Body of pancreas (tissue), 4 donors: Measurements from ENCODE around the gene EPHB1.

ENCODE experiments used
- CTCF ChIP-seq, 7 experiments: fragments of 450-650 bp in 4 of 7; fragments of 200-600 bp in 3 of 7; sonication (generic) in 3 of 7; IDR thresholded peaks; one replicate each; pipeline ENCODE4 v1.5.1; 2016 to 2019; ENCODE audit warnings: antibody characterized with exemption in 7 of 7
- POLR2A ChIP-seq, 3 donors: fragments of 450-650 bp; IDR thresholded peaks; one replicate each; pipeline ENCODE4 v1.6.1; 2016; ENCODE audit warnings: antibody characterized with exemption in 3 of 3, mild to moderate bottlenecking in 2 of 3

- TF ChIP-seq CTCF (IDR thresholded peaks at IDR 0.05) (no peak), POLR2A (IDR thresholded peaks at IDR 0.05) (no peak)
These were observed 433.1 kb downstream of the EPHB1 start for GRCh38 chr3:135228201-135228600.
